Fibroblast of lung (primary cell): ENCODE results near the gene LOC101059915.
"Not testable (repeated sequence)": the region's sequence is repeated elsewhere in the genome, so short reads cannot be mapped to it uniquely, and the experiment has no call there.

ENCODE experiments used
- CTCF ChIP-seq, 2 donors: IDR thresholded peaks in 1 of 2; conservative IDR thresholded peaks in 1 of 2; 1 replicate in 1 of 2; 2 replicates in 1 of 2; pipeline ENCODE4 v1.5.1; 2011 to 2012; ENCODE audit warnings: low read length in 2 of 2, control low read depth in 1 of 2, inconsistent platforms in 1 of 2, low read depth in 1 of 2, mild to moderate bottlenecking in 1 of 2
- EZH2 ChIP-seq: IDR thresholded peaks from 2 replicates; pipeline ENCODE4 v1.5.1; 2012; ENCODE audit warnings: low read length, control low read depth, mild to moderate bottlenecking; ENCODE audit errors: missing control alignments

DNA sequence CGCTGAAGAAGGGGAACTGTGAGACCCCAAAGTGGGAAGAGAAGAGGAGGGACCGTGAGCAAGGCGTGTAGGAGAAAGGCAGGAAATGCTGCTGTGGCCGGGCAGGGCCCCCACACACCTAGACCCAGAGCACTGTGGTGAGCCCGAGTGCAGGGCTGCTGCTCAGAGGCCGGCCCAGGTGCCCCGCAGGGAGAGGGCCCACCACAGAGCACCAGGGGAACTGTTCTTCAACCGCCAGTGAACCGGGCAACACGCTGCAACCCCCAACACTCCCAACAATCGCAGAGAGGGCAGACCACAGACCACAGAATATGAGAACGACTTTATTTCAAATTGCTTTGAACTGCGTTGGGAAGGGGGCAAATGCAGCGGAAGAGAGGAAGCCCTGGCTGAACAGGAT lies 46.7 kb downstream of the LOC101059915 start:
- not testable (repeated sequence) for TF ChIP-seq CTCF (conservative IDR thresholded peaks at IDR 0.05 in 1 of 2, IDR thresholded peaks at IDR 0.05 in 1 of 2; ENCODE audit: low read depth in 1 of 2, low read length in 2 of 2); EZH2
